Upper lobe of left lung (tissue), 4 donors: ENCODE results near the gene SARDH.

Experiments
- POLR2AphosphoS5 ChIP-seq, 2 donors: sonication (generic); formaldehyde crosslinking; IDR thresholded peaks; one replicate each; pipeline ENCODE4 v1.5.1; 2017; ENCODE audit warnings: antibody characterized with exemption in 2 of 2
- TF ChIP-seq, protein P1 (sequence below), 6 experiments: fragments of 450-650 bp in 4 of 6; fragments of 200-600 bp in 2 of 6; sonication (generic) in 2 of 6; IDR thresholded peaks; one replicate each; pipeline ENCODE4 v1.5.1; 2016 to 2019; ENCODE audit warnings: antibody characterized with exemption in 6 of 6

GRCh38 chr9:133706307-133707050 lies 31.7 kb downstream of the SARDH start:
- TF ChIP-seq, protein P1, sequence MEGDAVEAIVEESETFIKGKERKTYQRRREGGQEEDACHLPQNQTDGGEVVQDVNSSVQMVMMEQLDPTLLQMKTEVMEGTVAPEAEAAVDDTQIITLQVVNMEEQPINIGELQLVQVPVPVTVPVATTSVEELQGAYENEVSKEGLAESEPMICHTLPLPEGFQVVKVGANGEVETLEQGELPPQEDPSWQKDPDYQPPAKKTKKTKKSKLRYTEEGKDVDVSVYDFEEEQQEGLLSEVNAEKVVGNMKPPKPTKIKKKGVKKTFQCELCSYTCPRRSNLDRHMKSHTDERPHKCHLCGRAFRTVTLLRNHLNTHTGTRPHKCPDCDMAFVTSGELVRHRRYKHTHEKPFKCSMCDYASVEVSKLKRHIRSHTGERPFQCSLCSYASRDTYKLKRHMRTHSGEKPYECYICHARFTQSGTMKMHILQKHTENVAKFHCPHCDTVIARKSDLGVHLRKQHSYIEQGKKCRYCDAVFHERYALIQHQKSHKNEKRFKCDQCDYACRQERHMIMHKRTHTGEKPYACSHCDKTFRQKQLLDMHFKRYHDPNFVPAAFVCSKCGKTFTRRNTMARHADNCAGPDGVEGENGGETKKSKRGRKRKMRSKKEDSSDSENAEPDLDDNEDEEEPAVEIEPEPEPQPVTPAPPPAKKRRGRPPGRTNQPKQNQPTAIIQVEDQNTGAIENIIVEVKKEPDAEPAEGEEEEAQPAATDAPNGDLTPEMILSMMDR (IDR thresholded peaks at IDR 0.05) = no peak
- TF ChIP-seq POLR2AphosphoS5 (IDR thresholded peaks at IDR 0.05) = peak; percentile 6 to 42
